A549 treated with GW870086 at 1 μM for 4 hours (cell line): ENCODE measurements around the gene AWAT1. TPM values are rescaled to one million over a fixed set of nuclear protein-coding genes. Genes with fewer than 3 reads are reported as not detected.

Experiments
- total RNA-seq: library from RNA; stranded (reverse); fragments of 200-300 nt; extraction: Qiagen RNA extraction; gene quantifications from 5 replicates; pipeline ENCODE4 v1.2.3, GENCODE V29; 2022; ENCODE audit warnings: low read depth

AWAT1 gene
- not detected in 5 replicates for total RNA-seq

DNA sequence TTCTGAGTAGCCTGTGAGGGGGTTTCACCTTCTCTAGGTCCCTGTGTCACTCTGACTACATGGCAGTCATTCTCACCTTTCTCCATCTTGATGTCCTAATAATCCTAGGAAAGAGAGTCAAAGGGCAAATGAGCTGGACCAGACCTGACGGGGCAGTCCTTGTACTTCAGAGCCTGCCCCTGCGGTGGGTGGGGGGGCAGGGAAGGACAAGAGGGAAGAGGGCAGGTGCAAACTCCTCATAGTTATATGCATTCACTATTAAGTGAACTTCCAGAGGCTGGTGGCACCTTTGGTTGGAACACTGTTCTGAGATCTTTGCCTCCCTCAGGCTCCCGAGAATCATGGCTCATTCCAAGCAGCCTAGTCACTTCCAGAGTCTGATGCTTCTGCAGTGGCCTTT, at the start of gene AWAT1:
TSS of gene AWAT1 (plus strand) at position 301 of the 400 bp plus-strand sequence. CDS start at position 342, 41 bp downstream.

GRCh38 chrX:70260104-70260503, 25.6 kb downstream of the AWAT1 start, which contains the start of gene P2RY4:
Gene P2RY4, minus strand, starts transcription at chrX:70260204. Its CDS starts 580 bp downstream, at chrX:70259624.

DNA sequence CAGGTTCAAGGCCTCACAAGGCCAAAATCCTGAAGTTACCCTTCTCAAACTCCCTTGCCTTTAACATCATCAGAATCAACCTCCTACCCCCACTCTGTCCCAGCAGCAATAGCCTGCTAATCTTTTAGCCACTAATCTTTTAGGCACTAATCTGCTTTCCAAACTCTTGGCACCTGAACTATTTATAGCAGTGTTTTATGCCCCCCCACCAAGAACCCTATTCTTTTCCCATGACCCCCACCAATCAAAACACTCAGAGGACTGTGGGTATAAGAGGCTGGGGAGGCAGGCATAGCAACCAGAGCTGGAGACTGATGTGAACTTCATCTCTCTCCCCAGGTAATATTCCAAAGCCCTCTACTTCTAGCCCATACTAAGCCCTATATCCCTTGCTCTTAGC, 33.6 kb downstream of the AWAT1 start, which contains the start of gene ARR3:
TSS of gene ARR3 (plus strand) at position 301 of the 400 bp plus-strand sequence. CDS start 1,052 bp downstream, outside the sequence.

GRCh38 chrX:70281951-70282350, 47.5 kb downstream of the AWAT1 start, which contains the start of gene RAB41:
Gene RAB41, plus strand, starts transcription at chrX:70282172. Its CDS starts 46 bp downstream, at chrX:70282218.

Other genes with a start within 250 kb of the AWAT1 start
- not detected in 5 replicates for gene AWAT2, start 184.7 kb upstream of the AWAT1 start, total RNA-seq
- gene OTUD6A, start 172.2 kb upstream of the AWAT1 start, total RNA-seq, result not detected in 5 replicates
- 57.6 to 67.9 TPM (median 67.2 TPM) in 5 replicates for gene IGBP1, start 101.2 kb upstream of the AWAT1 start, total RNA-seq
- not detected in 5 replicates for gene DGAT2L6, start 57.2 kb upstream of the AWAT1 start, total RNA-seq
- 0.13 TPM in 1 of 5 replicates, not detected in the others for gene P2RY4, start 25.5 kb downstream of the AWAT1 start, total RNA-seq
- not detected in 5 replicates for gene ARR3, start 33.7 kb downstream of the AWAT1 start, total RNA-seq
- gene RAB41, start 47.5 kb downstream of the AWAT1 start, total RNA-seq, result not detected in 5 replicates
- gene PDZD11, start 55.3 kb downstream of the AWAT1 start, total RNA-seq, result 88.8 to 111 TPM (median 94.4 TPM) in 5 replicates
- gene KIF4A, start 55.4 kb downstream of the AWAT1 start, total RNA-seq, result 26.0 to 31.5 TPM (median 27.0 TPM) in 5 replicates
- gene GDPD2, start 188.7 kb downstream of the AWAT1 start, total RNA-seq, result 0.06 to 0.08 TPM in 2 of 5 replicates, not detected in the others
- 2.9 to 8.1 TPM (median 7.1 TPM) in 5 replicates for gene DLG3, start 210.2 kb downstream of the AWAT1 start, total RNA-seq